Fibroblast of peridontal ligament (primary cell): Measurements from ENCODE around the gene FOXF1.

ENCODE experiments used
- DNase-seq: peaks from one replicate; pipeline ENCODE4 v3.0.0-alpha.2; 2010; ENCODE audit errors: extremely low read depth

The FOXF1 gene

GRCh38 chr16:86510465-86511261, at the start of gene FOXF1:
Gene FOXF1 (plus strand): TSS chr16:86510527. CDS start chr16:86510570, 43 bp downstream.
- peak; percentile 78 for DNase-seq

- no peak for DNase-seq
Observed at GRCh38 chr16:86461037-86461436, 49.3 kb upstream of the FOXF1 start.

GRCh38 chr16:86462334-86463084, 47.8 kb upstream of the FOXF1 start:
- no peak for DNase-seq

GRCh38 chr16:86464044-86464443, 46.3 kb upstream of the FOXF1 start:
- no peak for DNase-seq

GRCh38 chr16:86465434-86465833, 44.9 kb upstream of the FOXF1 start:
- DNase-seq, result no peak

- DNase-seq, result peak; percentile 73
Observed at GRCh38 chr16:86466696-86467406, 43.5 kb upstream of the FOXF1 start.

GRCh38 chr16:86467490-86467889, 42.8 kb upstream of the FOXF1 start:
- no peak for DNase-seq

GRCh38 chr16:86470964-86471363, 39.4 kb upstream of the FOXF1 start:
- DNase-seq, result no peak

GRCh38 chr16:86471896-86472295, 38.4 kb upstream of the FOXF1 start:
- DNase-seq, result no peak

- no peak for DNase-seq
Observed at GRCh38 chr16:86472366-86472765, 38.0 kb upstream of the FOXF1 start.

GRCh38 chr16:86476956-86477534, 33.3 kb upstream of the FOXF1 start:
- peak; percentile 77 for DNase-seq

GRCh38 chr16:86477642-86478041, 32.7 kb upstream of the FOXF1 start:
- DNase-seq, result peak; percentile 56

- DNase-seq, result no peak
Observed at GRCh38 chr16:86478779-86479178, 31.5 kb upstream of the FOXF1 start.

GRCh38 chr16:86479419-86479818, 30.9 kb upstream of the FOXF1 start:
- peak; percentile 69 for DNase-seq

GRCh38 chr16:86480444-86480843, 29.9 kb upstream of the FOXF1 start:
- DNase-seq, result no peak

GRCh38 chr16:86481607-86482006, 28.7 kb upstream of the FOXF1 start:
- DNase-seq, result no peak

- no peak for DNase-seq
Observed at GRCh38 chr16:86484240-86484639, 26.1 kb upstream of the FOXF1 start.

- DNase-seq, result no peak
Observed at GRCh38 chr16:86485746-86486145, 24.6 kb upstream of the FOXF1 start.

GRCh38 chr16:86490859-86491639, 19.3 kb upstream of the FOXF1 start:
- DNase-seq, result peak; percentile 60

GRCh38 chr16:86491640-86492023, 18.7 kb upstream of the FOXF1 start:
- DNase-seq, result no peak

- no peak for DNase-seq
Observed at GRCh38 chr16:86492267-86492960, 17.9 kb upstream of the FOXF1 start.
